ENCODE data around the gene DNAH2. TPM values are rescaled to one million over a fixed set of nuclear protein-coding genes. Genes with fewer than 3 reads are reported as not detected.
A peak's percentile ranks its signal among the peaks of the same experiment; 100 is the strongest.

The DNAH2 gene
- total RNA-seq, 1 experiment from 2014 or later = 2.0 TPM

DNA sequence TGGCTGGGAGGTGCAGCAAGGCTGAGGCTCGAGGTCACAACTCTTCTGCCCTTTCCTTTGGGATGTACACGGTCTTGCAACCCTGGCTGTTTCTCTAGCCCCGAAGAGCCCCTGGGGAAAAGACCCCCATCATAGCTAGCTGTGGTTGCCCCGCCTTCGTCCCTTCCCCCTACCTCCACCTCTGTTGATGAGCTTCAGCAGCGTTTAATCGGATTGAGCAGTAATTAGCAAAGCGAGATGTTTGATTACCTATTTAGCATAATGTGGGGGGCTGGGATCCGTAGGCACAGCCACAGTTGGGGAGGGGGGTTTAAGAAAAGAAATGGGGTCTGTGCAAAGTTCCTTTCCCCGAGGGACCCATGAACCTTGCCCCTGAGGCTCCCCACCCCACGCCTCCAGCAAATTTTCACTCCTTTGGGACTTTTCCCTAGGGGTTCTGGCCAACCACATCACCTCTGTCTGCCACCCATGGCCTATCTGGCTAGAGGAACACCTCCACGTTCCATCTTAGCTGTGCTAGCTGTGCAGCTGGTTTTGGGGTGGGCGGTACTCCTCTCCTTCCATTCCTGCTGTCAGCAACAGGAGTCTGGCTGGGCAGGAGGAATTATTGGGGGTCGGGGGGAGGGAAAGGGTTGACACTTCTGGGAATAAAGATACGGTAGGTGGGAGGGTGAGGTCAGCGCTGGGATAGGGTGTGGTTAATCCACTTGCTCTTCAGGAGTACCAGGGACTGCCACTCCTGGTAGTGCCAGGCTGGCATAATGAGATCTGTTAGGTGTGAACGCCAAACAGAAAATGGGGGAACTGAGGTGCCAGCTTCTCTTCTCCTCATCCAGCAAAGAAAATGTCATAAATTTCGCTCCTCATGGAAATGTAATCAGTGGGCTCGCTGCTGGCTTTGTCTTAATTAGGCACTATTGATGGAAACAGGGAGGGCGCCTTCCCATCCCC, 1.3 kb upstream of the DNAH2 start:
- no peaks in the 10 kb centered on the region for H3K36me3 ChIP-seq (ENCODE audit: control insufficient read depth in 1 of 2, insufficient read depth in 2 of 2, low read length in 2 of 2)
- peak overlapping the region; percentile 71 for H3K9ac ChIP-seq (ENCODE audit: low read length)
- no peaks in the 10 kb centered on the region for H3K79me2 ChIP-seq (ENCODE audit: insufficient read depth, low read length)
- H3K4me3 ChIP-seq (replicated peaks in 1 of 2; ENCODE audit: low read depth in 1 of 2, low read length in 2 of 2) = peak overlapping the region; percentile 64 to 70
- RAD21 ChIA-PET (ENCODE audit: low non-redundant PET in 1 of 2, low total read pairs in 2 of 2, uncharacterized antibody in 2 of 2, unreplicated experiment in 2 of 2) = no interaction called here
- no peaks in the 10 kb centered on the region for H3K9me3 ChIP-seq (ENCODE audit: control insufficient read depth in 1 of 2, insufficient read depth in 1 of 2, low read depth in 1 of 2, low read length in 2 of 2)
- DNase-seq (ENCODE audit: low read depth, low spot score) (no peak), ATAC-seq (no peak)
- no peaks in the 10 kb centered on the region for H3K9me2 ChIP-seq (ENCODE audit: insufficient read depth)
- intact Hi-C loops (cut with micrococcal nuclease) = no loop called here
- peak overlapping the region; percentile 92 for H3K4me2 ChIP-seq (ENCODE audit: low read length)
- H4K20me1 ChIP-seq (ENCODE audit: insufficient read depth) = no peaks in the 10 kb centered on the region
- H3K27ac ChIP-seq (ENCODE audit: low read depth, low read length) = peak overlapping the region; percentile 70
- CTCF ChIA-PET = interaction anchor here (0.5 to 1.6 kb wide), 6 partner anchors 9 to 156 kb away, joined by 3 to 8 read pairs (median 3); partner anchors contain the start of genes CYB5D1, NAA38, TP53 and WRAP53
- TSS peak; percentile 82 for BruUV-seq (replicated peaks)
- POLR2A ChIA-PET = interaction anchor here (0.7 to 1.5 kb wide), 5 partner anchors 10 to 457 kb away, joined by 3 to 7 read pairs (median 3); partner anchors contain the start of genes TP53 and WRAP53
- H2AFZ ChIP-seq (ENCODE audit: low read depth, low read length, poor library complexity, severe bottlenecking) = no peak overlapping the region
- H3K27me3 ChIP-seq (ENCODE audit: insufficient read depth, low read length) = no peaks in the 10 kb centered on the region
- peaks cover 12 to 25% of the 10 kb centered on the region in 2 experiments for H3K4me1 ChIP-seq (ENCODE audit: control insufficient read depth in 1 of 2, insufficient read depth in 2 of 2, low read length in 2 of 2)
- TF ChIP-seq RAD21 (IDR thresholded peaks at IDR 0.05; ENCODE audit: low read depth) (no peak), CEBPB (IDR thresholded peaks at IDR 0.05; ENCODE audit: low read depth) (no peak), ZNF274 (IDR thresholded peaks at IDR 0.05; ENCODE audit: low read depth, low read length) (no peak), TCF7L2 (IDR thresholded peaks at IDR 0.05; ENCODE audit: borderline replicate concordance, extremely low read depth, insufficient read depth, insufficient read length) (no peak), YY1 (IDR thresholded peaks at IDR 0.05; ENCODE audit: extremely low read depth, insufficient replicate concordance, low read depth, low read length) (no peak), SIN3A (IDR thresholded peaks at IDR 0.05; ENCODE audit: low read depth) (no peak), EZH2phosphoT487 (IDR thresholded peaks at IDR 0.05; ENCODE audit: borderline replicate concordance) (no peak), SP1 (IDR thresholded peaks at IDR 0.05; ENCODE audit: low read depth) (no peak), CBX3 (IDR thresholded peaks at IDR 0.05; ENCODE audit: low read depth) (no peak), JUND (IDR thresholded peaks at IDR 0.05) (no peak), ELF1 (IDR thresholded peaks at IDR 0.05; ENCODE audit: borderline replicate concordance, low read depth) (no peak), FOSL1 (IDR thresholded peaks at IDR 0.05; ENCODE audit: low read depth) (no peak), EZH2 (IDR thresholded peaks at IDR 0.05) (no peak), SRF (IDR thresholded peaks at IDR 0.05; ENCODE audit: low read depth) (no peak), EGR1 (IDR thresholded peaks at IDR 0.05; ENCODE audit: low read depth) (no peak)
- TF ChIP-seq, protein P1, sequence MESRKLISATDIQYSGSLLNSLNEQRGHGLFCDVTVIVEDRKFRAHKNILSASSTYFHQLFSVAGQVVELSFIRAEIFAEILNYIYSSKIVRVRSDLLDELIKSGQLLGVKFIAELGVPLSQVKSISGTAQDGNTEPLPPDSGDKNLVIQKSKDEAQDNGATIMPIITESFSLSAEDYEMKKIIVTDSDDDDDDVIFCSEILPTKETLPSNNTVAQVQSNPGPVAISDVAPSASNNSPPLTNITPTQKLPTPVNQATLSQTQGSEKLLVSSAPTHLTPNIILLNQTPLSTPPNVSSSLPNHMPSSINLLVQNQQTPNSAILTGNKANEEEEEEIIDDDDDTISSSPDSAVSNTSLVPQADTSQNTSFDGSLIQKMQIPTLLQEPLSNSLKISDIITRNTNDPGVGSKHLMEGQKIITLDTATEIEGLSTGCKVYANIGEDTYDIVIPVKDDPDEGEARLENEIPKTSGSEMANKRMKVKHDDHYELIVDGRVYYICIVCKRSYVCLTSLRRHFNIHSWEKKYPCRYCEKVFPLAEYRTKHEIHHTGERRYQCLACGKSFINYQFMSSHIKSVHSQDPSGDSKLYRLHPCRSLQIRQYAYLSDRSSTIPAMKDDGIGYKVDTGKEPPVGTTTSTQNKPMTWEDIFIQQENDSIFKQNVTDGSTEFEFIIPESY (IDR thresholded peaks at IDR 0.05; ENCODE audit: extremely low read depth, insufficient replicate concordance, low read length) = no peak
- TF ChIP-seq, protein P2, sequence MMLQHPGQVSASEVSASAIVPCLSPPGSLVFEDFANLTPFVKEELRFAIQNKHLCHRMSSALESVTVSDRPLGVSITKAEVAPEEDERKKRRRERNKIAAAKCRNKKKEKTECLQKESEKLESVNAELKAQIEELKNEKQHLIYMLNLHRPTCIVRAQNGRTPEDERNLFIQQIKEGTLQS (IDR thresholded peaks at IDR 0.05) = no peak
- TF ChIP-seq, protein P3, sequence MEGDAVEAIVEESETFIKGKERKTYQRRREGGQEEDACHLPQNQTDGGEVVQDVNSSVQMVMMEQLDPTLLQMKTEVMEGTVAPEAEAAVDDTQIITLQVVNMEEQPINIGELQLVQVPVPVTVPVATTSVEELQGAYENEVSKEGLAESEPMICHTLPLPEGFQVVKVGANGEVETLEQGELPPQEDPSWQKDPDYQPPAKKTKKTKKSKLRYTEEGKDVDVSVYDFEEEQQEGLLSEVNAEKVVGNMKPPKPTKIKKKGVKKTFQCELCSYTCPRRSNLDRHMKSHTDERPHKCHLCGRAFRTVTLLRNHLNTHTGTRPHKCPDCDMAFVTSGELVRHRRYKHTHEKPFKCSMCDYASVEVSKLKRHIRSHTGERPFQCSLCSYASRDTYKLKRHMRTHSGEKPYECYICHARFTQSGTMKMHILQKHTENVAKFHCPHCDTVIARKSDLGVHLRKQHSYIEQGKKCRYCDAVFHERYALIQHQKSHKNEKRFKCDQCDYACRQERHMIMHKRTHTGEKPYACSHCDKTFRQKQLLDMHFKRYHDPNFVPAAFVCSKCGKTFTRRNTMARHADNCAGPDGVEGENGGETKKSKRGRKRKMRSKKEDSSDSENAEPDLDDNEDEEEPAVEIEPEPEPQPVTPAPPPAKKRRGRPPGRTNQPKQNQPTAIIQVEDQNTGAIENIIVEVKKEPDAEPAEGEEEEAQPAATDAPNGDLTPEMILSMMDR (IDR thresholded peaks at IDR 0.05 in 2 of 3, conservative IDR thresholded peaks at IDR 0.05 in 1 of 3; ENCODE audit: borderline replicate concordance in 1 of 3, insufficient read depth in 1 of 3, low read depth in 2 of 3, low read length in 2 of 3) = no peak
- TF ChIP-seq, protein P4, sequence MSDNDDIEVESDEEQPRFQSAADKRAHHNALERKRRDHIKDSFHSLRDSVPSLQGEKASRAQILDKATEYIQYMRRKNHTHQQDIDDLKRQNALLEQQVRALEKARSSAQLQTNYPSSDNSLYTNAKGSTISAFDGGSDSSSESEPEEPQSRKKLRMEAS (IDR thresholded peaks at IDR 0.05) = no peak
